HG03442 (cell line): Measurements from ENCODE around the gene XRCC6.
"Not testable (repeated sequence)": the region's sequence is repeated elsewhere in the genome, so short reads cannot be mapped to it uniquely, and the experiment has no call there.

ENCODE experiments used
- ATAC-seq: cut with Tn5 transposase; IDR thresholded peaks from one replicate; pipeline ENCODE4 v1.9.1; 2021; ENCODE audit warnings: mild to moderate bottlenecking, moderate library complexity; ENCODE audit not compliant: unreplicated experiment

Gene XRCC6

GRCh38 chr22:41683052-41683451 is 62.0 kb downstream of the XRCC6 start:
- ATAC-seq, result no peak

GRCh38 chr22:41683616-41684015 is 62.5 kb downstream of the XRCC6 start:
- no peak for ATAC-seq

GRCh38 chr22:41684194-41684593 is 63.1 kb downstream of the XRCC6 start:
- ATAC-seq, result no peak

GRCh38 chr22:41686890-41687289 is 65.8 kb downstream of the XRCC6 start:
- not testable (repeated sequence) for ATAC-seq

DNA sequence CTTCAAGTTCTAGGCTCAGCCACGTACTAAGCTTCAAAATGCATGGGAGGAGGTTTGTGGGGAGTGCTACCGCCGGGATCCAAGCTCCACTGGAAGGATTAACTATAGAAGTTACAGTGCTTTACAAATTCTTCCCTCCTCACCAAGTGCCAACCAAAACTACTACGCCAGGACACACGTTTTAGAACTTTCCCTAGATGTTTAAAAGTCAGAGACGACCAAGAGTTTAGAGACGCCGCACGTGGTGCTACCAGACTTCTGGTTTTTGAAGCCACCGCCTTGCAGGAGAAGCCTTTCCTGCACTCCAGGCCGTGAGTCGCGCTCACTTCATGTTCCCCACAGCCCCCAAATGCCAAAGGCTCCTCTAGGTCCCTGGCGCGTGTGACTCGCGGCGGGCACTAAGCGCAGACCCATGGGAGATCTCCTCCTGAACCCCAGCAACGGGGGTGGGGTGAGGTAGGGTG is 66.8 kb downstream of the XRCC6 start:
- peak; percentile 15 for ATAC-seq

- peak; percentile 80 for ATAC-seq
Measured at GRCh38 chr22:41688365-41689211, 67.5 kb downstream of the XRCC6 start, which contains the start of gene SNU13. Gene SNU13, minus strand, starts transcription at chr22:41688867. Its CDS starts 71 bp downstream, at chr22:41688796.

DNA sequence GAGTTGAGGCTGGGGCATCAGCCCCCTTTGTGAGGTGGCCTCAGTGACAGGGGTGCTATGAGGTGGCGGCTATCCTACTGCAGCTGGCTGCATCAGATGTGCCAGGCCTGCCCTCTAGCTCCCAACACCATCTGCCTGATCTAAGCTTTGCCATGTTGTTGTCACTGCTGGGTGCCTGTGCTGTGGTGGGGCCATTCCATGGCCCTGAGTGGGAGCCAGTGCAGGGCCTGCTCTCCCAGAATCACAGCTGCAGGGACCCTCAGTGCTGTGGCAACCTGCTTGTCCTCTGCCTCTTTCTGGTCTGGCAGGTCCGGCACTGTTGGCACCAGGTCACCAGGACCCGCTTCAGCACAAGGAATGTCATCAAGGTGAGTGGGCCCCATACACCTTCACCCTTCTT is 69.4 kb downstream of the XRCC6 start:
- ATAC-seq, result no peak

DNA sequence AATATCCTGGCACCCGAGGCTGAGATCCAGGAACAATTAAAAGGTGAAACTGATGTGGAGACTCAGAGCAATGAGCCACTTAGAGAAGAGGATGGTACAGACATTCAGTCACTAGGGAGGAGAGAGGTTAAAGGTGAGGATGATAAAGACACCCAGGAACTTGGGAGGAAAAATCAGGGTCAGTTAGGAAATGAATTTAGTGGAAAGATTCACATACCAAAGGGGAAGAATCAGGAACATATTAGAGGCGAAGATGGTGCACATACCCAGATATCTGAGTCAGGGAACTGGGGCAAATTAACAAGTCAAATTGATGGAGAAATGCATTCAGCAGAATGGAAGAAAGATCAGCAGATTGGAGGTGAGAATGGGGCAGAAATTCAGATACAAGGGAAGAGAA is 74.1 kb downstream of the XRCC6 start:
- ATAC-seq, result no peak

DNA sequence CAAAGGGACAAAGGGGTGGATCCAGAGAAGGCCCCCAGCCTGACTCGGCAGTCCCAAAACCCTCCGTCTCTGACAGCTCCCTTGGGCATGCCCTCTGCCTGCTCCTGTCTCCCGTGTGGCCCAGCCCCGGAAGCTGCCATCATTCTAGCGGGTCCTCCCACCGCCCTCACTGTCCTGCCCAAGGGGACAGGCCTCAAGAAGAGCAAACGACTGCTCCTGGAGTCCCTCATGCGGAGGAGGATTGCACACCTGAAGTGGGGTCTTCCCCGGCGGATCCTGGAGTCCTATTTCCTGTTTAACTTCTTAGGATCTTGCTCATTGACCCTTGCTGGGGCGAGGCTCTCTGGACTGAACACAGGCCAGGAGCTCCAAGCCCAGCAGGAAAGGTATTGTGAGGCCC is 75.6 kb downstream of the XRCC6 start:
- ATAC-seq, result no peak

DNA sequence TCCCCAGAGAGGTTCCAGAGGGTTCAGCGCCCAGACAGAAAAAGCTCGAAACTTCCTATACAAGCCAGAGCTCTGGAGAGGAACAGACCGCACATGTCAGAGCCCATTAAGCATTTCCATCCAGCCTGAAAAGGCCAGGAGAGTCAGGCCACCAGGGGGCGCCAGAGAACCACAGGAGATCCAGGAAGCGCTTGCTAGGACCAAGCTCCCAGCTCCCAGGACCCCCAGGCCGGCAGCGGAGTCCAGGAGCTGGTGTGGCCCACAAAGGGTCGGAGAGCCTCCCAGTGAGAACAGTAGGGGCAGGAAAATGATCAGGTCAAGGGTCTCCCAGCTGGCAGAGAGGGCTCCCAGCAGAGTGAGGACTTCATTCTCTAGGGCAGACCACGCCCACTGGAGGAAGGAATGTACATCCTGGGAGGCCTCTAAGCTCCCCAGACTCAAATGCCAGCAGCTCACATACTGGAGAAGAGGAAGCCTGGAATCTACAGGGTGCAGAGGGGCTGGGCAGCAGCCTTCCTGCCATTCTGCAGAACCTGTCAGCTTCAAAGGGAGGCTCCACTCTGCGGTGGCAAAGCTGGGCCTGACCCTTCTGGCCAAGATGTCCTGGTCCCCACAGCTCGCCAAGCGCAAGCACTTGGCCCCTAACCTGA is 76.2 kb downstream of the XRCC6 start:
- ATAC-seq, result no peak

DNA sequence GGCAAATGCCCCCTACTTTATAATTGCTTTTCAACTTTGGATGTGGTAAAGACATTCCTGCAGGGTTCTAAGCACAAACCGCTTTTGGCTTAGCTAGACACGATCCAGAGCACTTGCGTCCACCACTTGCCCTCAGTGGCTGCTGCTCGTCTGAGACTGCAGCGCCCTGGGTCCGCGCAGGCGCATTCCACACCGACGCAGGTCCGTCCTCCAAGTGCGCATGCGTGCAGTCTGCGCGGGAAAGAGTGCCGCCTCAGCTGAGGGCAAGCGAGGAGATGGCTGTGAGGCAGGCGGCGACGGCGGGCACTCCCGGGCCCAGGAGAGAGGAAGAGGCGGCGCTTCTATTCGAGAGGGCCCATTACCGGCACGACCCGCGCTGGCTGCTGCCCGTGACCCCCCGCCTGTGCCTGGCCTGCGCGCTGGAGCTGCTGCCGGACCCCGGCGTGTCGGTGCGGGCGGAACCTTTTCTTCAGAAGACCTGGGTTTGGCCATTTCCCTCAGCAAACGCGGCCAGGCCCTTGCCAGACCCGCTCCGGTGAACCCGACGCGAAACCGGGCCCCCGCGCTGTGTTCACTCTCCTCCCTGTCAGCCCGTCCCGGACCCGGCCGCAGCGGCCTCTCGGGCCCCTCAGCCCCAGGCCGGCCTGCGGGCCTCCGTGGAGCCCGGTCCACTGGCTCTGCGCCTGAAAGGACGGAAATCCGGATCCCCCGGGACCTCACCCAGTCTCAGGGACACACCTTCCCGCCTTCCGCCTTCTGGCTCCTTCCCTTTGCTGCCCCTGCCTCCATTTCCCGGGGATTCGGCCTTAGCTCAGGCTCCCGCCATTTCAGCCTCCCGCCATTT is 78.4 kb downstream of the XRCC6 start, which contains the start of gene MEI1:
TSS of gene MEI1 (plus strand) at position 240 of the 844 bp plus-strand sequence. CDS start at position 276, 36 bp downstream.
- no peak for ATAC-seq

DNA sequence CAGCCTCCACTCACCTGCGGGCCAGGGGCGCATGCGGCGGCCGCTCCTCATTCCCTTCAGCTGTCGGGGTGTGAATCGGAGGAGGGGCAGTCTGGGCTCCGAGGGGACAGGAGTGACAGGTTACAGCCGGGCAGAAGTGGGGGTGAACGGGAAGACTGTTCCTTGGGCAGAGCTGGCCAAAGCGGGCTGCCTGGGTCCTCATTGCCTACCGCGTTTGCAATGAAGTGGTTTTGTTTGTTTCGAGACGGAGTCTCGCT is 78.9 kb downstream of the XRCC6 start:
- no peak for ATAC-seq

DNA sequence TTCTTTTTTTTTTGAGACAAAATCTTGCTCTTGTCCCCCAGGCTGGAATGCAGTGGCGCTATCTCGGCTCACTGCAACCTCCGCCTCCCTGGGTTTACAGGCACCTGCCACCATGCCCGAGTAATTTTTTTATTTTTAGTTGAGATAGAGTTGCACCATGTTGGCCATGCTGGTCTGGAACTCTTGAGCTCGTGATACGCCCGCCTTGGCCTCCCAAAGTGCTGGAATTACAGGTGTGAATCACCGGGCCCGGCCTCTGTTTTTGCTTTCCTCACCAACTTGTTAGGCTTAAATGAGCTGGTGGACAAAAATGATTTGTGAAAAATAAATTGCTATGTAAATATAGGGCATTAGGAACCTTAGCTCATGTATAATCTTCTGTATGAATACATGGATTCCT is 81.7 kb downstream of the XRCC6 start:
- no peak for ATAC-seq

- ATAC-seq, result no peak
Measured at GRCh38 chr22:41709341-41709740, 88.2 kb downstream of the XRCC6 start.

DNA sequence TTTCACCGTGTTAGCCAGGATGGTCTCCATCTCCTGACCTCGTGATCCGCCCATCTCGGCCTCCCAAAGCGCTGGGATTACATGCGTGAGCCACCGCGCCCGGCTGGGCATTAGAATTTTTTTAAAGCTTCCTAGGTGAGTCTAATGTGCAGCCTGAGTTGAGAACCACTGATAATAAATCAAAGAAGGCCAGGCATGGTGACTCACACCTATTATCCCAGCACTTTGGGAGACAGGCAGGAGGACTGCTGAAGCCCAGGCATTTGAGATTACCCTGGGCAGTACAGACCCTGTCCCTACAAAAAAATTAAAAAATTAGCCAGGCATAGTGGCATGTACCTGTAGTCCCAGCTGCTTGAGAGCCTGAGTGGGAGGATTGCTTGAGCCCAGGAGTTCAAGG is 91.9 kb downstream of the XRCC6 start:
- no peak for ATAC-seq
